ENCODE measurements around the gene BRD7.
A peak's percentile ranks its signal among the peaks of the same experiment; 100 is the strongest.

The BRD7 gene

DNA sequence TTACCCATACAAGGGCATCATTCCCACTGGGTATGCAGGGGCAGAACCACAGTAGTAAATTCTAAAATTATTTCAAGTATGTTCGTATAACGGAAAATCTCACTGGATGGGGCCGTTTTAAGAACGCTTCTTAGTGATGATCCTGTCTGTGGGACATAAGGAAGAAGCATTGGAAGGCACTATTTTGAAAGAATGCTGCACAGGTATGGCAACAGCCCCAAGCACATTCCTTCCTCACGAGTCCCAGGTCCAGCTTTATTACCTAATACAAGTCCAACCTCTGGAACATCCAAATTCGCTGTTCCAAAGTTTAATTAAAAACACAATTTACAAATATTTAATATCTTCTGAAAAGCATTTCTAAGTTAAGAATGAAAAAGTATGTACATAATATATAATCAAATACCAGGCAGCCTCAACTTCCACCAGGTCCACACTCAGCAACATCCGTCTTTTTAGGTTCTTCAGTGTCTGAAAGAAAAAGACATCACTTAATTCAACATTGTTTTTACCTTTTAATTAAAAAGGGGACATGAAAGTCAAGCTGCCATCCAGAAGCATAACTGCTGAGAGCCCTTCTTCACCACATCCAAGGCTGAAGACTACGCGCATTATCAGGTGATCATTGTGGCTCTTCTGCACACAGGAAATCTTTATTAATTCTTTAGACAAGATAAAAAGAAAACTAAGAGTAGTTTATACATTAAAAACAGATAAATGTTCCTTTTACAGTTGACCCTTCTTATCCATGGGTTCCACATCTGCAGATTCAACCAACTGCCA is 49.8 kb downstream of the BRD7 start:
- no peak for DNase-seq

DNA sequence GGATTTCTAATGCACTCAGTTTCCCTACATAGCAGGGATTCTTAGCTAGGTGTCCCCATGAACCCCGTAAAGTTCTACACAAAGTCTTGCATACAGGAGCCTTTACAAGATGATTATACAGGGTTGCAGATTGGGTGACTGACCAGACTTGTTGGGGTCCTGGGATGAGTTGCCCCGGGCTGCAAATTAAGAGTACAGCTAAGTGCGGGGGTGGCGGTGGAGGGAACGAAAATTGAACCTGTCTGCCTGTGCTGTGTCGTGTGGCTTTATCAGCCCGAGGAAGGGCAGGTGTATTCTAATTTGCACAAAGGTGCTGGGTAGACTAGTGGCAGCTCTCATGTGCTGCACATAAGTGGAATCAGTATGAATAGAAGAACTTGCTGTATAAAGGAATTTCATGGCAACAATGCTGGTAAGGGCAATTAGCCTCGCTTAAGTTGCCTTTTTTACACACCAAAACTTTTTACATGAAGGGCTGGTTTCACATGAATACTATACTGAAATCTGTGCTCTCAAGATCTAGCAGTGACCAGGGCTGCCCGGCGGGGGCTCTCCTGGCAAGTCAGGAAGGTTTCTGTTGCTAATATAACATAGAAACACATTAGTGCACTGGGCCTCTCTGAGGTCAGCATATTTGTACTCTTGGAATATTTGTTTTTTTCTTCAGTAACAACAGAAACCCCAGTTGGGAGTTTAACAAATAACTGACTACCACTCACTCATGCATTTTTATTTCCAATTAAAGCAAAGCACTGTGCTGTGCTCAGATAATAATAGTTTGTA is 51.7 kb downstream of the BRD7 start:
- DNase-seq: no peak

GRCh38 chr16:50316102-50316847 is 52.5 kb downstream of the BRD7 start:
- no peak for DNase-seq

GRCh38 chr16:50315346-50315997 is 53.3 kb downstream of the BRD7 start:
- no peak for DNase-seq

GRCh38 chr16:50314665-50315064 is 54.1 kb downstream of the BRD7 start:
- no peak for DNase-seq

DNA sequence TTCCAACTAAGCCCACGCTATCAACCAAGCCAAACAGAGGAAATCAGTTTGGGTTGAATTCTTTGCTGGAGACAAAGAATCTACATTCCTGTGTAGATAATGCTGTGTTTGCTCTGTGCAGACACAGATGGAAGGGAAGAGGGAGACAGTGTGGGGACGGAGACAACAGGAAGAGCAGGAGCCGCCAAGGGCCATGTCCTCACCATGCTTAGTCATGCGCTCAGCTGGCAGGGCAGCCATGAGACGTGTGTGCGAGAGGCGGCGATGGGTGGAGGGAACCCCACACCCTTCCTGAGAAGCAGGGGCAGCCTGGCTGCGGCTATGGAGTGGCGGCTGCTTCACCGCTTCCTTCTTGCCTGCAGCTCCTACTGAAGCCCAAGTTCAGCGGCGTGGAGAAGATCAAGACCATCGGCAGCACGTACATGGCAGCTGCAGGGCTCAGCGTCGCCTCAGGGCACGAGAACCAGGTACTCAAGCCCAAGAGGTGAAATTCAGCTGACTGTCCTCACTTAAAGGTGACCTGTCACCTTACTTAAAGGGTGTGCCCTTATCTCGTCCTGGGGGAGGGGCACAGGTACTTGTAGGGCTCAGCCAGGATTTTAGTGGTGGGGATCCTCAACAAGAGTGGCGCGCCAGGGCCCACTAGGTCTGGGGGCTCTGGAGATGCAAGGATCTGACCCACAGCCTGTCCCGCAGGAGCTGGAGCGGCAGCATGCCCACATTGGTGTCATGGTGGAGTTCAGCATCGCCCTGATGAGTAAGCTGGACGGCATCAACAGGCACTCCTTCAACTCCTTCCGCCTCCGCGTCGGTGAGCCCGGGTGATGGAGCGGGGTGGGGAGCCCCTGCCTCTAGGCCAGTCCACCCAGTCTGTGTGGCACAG is 55.0 kb downstream of the BRD7 start:
- peak; percentile 25 for DNase-seq

DNA sequence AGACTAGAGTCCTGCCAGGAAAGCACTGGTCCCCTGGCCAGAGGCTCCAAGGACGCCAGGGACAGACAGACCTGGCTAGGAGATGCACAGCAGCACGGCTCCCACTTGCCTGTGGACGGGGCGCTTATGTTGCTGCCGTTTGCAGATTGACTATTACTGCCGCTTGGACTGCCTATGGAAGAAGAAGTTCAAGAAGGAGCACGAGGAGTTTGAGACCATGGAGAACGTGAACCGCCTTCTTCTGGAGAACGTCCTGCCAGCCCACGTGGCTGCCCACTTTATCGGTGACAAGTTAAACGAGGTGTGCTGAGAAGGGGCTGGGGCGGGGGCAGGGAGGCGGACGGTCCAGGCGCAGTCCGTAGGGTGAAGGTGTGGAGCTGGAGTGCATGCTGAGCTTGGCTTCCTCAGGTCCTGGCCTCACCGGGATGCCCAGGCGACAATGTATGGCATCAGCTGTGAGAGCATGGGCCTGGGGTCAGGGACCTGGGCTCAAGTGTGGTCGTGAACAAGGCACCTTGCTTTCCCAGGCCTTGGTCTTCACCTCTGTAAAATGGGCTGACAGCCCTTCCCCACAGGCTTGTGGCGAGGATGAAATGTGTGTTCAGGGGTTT is 56.8 kb downstream of the BRD7 start:
- DNase-seq: no peak

DNA sequence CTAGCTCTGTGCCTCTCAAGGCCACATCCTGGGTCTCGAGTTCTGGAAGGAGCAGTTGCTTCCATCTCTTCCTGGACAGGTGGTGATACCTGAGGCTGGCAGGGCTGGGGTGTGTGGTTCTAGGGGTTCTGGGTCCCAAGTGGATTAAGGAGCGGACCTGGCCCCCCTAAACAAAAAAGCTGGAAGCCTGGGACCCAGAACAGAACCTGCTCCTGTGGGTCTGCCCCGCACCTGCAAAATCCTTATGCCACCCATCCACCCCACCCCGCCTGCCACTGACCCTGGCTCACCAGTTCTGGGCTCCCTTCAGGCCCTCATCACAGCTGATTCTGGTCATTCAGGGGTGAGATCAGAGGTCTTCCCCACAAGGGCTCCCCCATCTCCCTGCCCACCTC is 57.7 kb downstream of the BRD7 start:
- DNase-seq: no peak

GRCh38 chr16:50310308-50311133 is 58.3 kb downstream of the BRD7 start:
- DNase-seq: no peak

DNA sequence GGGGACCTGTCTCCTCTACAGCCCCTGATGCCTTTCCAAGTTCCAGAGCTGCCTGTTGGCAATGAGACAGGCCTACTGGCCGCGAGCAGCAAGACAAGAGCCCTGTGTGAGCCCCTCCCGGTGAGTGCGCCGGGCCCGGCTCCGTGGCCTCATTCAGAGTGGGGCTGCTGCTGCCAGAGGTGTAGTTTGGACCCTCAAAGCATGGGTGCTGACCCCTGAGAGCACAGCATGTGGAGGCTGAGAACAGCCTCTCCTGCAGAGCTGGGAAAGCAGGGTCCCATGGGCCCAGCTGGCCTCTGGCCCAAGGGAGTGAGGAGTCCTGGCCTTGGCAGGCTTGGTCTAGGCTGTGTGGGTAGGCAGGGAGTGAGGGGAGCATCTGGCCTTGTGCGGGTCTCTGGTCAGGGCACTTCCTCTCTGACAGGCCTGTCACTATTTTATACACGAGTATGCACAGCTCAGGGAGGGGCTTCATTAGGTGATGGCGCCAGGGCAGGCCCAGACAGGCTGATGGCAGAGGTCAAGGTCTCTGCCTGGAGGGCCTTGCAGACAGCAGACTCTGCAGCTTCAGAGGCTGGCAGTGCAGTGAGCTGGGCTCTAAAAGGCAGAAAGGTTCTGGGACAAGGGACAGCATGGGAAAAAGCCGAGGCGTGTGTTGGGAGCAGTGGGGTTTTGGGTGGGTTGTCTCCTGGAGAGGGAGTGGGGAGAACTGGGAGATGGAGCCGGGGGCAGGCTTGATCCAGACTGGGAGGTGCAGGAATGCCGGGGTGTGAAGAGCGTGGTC is 59.1 kb downstream of the BRD7 start:
- DNase-seq: no peak

GRCh38 chr16:50309156-50309526 is 59.6 kb downstream of the BRD7 start:
- DNase-seq: no peak

DNA sequence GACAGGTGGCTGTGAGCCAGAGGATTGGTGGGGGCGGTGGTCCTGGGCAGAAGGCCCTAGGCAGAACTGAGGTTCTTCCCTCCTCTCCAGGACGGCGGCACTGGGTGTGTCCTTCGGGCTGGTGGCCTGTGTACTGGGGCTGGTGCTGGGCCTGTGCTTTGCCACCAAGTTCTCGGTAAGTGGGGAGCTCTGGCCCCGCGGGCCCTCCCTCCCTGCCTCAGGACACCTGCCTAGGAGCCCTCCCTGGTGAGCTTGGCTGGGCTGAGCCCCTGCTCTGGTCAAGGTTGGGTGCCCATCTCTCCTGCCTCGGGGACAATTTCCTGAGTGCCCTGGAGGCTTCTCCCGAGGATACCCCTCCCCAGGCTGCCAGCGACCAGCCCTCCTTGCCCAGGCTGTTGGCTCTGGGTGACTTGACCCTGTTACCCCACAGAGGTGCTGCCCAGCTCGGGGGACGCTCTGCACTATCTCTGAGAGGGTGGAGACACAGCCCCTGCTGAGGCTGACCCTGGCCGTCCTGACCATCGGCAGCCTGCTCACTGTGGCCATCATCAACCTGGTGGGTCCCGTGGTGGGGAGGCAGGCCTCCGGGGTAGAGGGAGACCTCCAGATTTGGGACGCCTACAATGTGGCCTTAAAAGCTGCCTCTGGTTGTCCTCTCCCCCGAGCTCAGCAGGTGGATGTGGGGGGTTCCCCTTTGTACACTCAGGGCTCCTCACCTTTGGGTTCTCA is 60.4 kb downstream of the BRD7 start:
- no peak for DNase-seq

GRCh38 chr16:50306287-50306686 is 62.5 kb downstream of the BRD7 start:
- no peak for DNase-seq

GRCh38 chr16:50305441-50306061 is 63.2 kb downstream of the BRD7 start:
- DNase-seq: no peak

DNA sequence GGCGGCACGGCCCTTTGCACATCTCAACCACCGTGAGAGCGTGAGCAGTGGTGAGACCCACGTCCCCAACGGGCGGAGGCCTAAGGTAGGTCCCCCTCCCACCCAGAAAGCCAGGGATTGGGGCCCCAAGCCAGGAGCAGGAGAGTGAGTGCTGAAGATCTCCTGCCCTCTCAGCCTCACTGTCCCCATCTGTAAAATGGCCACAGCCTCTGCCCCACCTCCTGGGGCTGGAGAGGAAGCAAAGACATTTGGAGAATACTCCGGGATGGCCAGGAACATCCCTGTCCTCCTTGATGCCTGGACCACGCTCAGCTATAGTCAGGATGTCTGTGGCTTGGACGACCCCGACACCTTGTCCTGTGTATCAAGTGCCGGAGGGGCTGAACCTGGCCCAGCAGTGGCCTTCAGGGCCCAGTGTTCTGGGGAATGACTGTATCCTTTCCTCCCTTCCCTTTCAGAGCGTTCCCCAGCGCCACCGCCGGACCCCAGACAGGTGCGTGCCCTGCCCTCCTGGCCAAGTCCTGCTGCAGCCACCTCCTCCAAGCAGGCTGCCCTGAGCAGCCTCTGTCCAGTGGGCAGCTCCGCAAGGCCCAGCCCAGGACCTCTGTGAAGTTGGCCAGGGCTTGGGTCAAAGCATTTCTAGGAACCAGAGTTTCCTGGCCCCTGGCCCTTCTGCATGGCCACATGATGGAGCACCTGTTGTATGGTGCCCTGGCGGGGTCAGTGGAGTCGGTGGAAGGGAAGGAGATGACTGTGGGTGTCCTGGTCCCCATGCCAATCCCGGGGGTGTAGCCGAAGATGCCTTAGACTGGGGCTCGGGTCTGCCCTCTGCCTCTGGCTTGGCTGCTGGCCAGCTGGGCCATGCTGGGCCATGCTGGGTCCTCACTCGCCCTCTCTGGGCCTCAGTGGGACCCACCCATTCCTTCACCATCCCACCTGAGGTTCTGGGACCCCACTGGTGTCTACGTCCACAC is 64.0 kb downstream of the BRD7 start:
- DNase-seq: no peak

DNA sequence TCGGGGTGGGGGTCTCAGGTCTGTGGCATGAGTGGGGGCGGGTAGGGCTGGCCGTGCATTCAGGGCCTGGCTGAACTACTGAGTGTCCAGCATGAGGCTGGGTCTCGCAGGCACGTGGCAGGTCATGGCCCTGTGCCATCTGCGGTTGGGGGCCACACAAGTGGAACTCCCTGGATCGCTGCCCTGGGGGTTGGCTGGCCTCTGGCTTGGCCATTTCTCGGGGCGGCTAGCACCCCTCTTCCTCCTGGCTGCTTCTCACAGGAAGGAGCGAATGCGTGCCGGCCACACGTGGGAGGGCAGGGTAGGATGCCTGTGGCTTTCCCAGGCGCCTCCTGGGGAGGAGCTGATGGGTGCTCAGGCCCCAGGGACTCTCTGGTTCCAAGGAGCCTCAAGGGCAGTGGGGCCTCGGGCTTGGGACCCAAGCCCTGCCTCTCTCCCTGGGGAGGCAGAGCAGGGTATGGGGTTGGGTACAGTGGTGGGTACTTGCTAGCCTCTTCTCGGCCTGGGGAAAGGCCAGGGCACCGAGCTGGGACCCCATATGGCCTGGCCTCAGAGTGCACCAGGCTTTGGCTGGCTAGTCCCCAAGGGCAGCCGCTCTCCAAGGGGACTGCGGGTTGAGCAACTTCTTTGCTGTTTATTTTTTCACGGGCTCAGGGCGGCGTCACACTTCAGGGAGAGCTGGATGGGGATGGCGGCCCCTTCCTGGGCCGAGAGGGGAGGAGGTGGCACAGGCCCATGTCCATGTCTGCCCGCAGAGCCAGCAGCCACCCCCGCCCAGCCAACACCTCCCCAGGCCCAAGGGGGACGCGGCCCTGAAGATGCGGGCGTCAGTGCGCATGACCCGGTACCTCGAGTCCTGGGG is 65.0 kb downstream of the BRD7 start:
- no peak for DNase-seq
